Daoy (cell line): ENCODE results near the gene IARS1. TPM values are rescaled to one million over a fixed set of nuclear protein-coding genes. Genes with fewer than 3 reads are reported as not detected.

Source experiments
- DNase-seq: peaks from one replicate; pipeline ENCODE4 v3.0.0-alpha.2; 2015; ENCODE audit warnings: low read depth
- total RNA-seq: library from RNA; depleted of rRNA; stranded (reverse); fragments of >200 nt; shearing (Covaris generic); gene quantifications from 2 replicates; pipeline ENCODE4 v1.2.3, GENCODE V29; 2014

IARS1 gene
- total RNA-seq, 1 experiment from 2014 or later: 275 TPM

- no peak for DNase-seq
Observed at GRCh38 chr9:92295827-92296258, 2.3 kb upstream of the IARS1 start.

GRCh38 chr9:92295240-92295790, 1.8 kb upstream of the IARS1 start:
- DNase-seq: no peak

- DNase-seq: peak; percentile 22
Observed at GRCh38 chr9:92294297-92294676, 790 bp upstream of the IARS1 start.

GRCh38 chr9:92293075-92293354, 482 bp downstream of the IARS1 start:
- DNase-seq: no peak

GRCh38 chr9:92292338-92293074, 991 bp downstream of the IARS1 start:
- DNase-seq: no peak

- DNase-seq: no peak
Observed at GRCh38 chr9:92291577-92291976, 1.9 kb downstream of the IARS1 start.

- no peak for DNase-seq
Observed at GRCh38 chr9:92290785-92291429, 2.6 kb downstream of the IARS1 start.

DNA sequence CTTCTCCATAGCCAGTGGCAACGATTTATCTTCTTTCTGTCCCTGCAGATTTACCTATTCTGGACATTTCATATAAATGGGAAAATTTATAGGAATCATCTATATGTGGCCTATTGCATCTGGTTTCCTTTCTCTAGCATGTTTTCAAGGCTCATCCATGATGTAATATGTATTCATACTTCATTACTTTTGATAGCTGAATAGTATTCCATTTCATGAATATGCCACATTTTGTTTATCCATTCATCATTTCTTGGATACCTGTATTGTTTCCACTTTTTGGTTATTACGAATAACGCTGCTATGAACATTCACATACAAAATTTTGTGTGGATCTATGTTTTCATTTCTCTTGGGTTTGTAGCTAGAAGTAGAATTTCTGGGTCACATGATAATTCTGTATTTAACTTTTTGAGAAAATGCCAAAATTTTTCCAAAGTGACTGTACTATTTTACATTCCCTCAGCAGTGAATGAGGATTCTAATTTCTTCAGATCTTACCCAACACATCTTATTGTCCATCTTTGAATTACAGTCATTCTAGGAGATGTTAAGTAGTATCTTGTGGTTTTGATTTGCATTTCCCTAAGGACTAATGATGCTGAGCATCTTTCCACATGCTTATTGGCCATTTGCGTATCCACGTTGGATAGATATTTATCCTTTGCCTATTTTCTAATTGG, 3.6 kb downstream of the IARS1 start:
- DNase-seq: no peak

DNA sequence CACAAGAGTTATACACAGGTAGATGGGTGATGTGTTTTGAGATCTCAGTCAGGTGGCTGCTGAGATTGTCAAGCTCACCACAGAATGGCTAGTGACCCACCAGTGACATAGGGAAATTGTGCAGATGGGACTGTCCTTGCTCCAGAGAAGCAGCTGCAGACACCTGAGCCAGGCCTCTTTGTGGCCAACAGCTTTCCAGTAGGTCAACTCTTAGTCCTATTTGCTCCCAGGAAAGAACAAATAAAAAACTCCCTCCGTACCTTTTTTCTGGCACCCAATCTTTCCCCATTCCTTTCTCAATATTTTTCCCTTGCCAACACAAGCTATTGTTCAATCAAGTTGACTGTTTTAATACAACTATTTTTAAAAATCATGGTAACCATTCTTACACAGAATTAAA, 14.2 kb downstream of the IARS1 start:
- DNase-seq: no peak

- DNase-seq: no peak
Observed at GRCh38 chr9:92278110-92278509, 15.4 kb downstream of the IARS1 start.

DNA sequence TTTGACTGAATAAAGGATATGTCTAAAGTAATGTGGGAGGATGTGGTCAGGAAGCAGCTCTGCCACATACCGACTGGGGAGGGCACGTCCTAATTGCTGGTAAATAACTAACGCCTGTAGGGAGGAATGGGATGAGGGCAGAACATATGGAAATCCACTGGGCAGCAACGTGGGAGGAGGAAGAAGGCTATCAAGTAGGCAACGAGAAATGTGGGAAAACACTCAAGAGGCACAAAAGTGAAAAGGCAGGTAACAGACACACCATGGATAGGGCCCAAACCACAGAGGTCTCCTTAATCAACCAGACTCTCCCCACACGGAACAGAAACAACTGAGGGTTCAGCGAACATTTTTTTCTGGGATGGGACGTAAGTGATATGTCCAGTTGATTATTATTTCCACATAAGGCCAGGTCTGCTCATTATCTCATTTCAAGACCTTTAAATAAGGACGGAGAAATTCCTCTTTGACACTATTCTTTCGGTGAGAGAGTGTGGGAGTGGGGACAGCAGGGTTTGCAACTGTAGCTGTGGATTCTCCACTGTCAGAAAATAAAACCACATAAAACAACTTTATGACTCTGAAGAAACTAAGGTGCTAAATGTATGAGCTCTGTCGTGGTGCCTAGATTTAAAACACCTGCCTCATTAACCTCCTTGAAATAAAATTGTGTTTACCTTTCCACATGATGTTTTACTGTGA, 17.0 kb downstream of the IARS1 start:
- DNase-seq: peak; percentile 16

- DNase-seq: no peak
Observed at GRCh38 chr9:92275541-92275940, 18.0 kb downstream of the IARS1 start.

- no peak for DNase-seq
Observed at GRCh38 chr9:92270511-92270910, 23.0 kb downstream of the IARS1 start.

DNA sequence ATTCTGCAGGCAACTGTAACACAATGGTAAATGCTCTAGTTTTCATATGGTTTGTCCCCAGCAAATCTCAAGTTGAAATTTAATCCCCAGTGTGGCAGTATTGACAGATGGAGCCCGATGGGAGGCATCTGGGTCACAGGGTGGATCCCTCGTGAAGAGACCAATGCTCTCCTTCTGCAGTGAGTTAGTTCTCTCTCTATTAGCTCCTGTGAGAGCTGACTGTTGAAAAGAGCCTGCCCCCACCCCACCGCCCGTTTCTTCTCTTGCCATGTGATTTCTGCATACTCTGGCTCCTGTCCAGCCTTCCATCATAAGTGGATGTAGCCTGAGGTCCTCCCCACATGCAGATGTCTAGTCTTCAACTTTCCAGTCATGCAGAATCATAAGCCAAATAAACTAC, 27.0 kb downstream of the IARS1 start:
- DNase-seq: no peak

- no peak for DNase-seq
Observed at GRCh38 chr9:92265154-92265553, 28.3 kb downstream of the IARS1 start.

DNA sequence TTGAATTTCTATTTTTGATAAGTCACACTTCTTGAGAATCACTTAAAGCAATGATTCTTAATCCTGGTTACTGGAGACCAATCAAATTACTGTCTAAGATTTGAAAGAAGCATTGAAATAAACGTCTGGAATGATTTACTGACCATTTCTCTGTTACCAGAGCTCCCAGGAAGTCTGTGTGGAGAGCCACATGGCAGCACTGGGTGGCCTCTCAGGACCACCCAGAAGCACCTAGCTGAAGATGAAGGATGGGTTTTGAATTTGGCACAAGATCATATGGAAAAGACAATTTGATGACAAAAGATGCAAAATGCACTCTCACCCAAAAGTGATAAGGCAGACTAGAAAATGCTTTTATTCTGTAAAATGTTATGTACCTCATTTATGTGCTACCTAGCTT, 30.4 kb downstream of the IARS1 start:
- no peak for DNase-seq

- no peak for DNase-seq
Observed at GRCh38 chr9:92257327-92257726, 36.2 kb downstream of the IARS1 start.

DNA sequence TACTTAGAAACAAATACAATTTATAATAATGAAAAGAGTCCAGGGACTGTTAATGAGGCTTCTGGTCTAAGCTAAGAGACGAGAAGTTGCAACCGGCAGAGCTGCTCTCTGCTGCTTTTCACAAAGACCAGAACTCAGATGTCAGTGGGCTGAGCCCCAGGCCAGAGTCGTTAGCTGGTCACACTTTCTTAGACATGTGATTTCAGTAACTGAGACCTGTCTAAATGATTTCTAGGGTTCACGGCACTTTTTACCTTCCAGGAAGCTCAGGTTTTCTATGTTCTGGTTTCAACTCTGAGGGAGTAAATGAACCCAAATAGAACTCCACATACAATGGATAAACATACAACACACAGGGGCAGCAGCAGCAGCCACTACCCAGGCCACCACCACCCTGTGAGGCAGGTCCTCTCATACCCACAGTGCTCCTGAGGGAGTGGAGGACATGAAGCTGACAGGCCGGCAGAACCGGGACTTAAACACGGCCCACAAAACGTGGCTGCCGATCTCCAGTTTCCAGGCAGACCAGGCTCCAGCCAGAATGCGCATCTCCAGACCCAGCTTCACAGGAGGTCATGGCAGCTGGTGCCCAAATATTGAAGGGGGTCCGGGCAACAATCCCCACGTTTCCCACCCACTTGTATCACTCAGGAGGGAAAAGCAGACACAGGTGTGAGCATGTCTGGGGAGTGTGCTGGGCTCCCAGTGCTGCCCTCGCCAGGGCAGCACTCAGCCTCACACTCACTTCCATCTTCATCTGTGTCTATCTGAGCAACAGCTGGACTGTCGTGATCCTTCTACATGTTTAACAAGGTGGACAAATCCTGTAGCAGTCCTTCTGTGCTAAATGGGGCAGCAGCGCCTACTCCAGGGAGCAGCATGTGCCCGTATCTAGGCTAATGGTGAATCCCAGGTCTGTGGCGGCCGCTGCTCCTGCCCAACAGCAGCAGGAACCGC, 38.8 kb downstream of the IARS1 start:
- DNase-seq: no peak

DNA sequence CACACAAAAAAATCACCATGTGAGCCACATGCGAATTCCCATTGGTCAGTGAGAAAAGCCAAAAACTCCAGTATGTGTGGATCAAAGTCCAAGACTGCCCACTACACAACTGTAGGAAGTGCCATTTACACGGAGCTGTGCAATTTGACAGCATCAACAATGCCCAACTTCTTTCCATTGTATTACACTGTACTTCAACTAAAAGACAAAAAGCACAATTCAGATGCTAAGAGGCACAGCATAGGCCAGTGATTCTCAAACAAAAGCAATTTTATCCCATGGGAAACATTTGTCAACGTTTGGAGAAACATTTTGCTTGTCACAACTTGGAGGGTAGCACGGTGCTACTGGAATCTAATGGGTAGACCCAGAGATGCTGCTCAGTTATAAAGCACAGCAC, 39.8 kb downstream of the IARS1 start:
- DNase-seq: no peak

GRCh38 chr9:92247981-92248380, 45.5 kb downstream of the IARS1 start:
- no peak for DNase-seq

- DNase-seq: no peak
Observed at GRCh38 chr9:92247296-92247695, 46.2 kb downstream of the IARS1 start.
